Activated naive CD4-positive, alpha-beta T cell (primary cell): ENCODE data around the gene CLCNKA.
A peak's percentile ranks its signal among the peaks of the same experiment; 100 is the strongest.
"Not testable (repeated sequence)": the region's sequence is repeated elsewhere in the genome, so short reads cannot be mapped to it uniquely, and the experiment has no call there.

Source experiments
- DNase-seq, 4 experiments: peaks; one replicate each; lab custom pipeline; 2025; lab: John Stamatoyannopoulos, UW

CLCNKA gene

DNA sequence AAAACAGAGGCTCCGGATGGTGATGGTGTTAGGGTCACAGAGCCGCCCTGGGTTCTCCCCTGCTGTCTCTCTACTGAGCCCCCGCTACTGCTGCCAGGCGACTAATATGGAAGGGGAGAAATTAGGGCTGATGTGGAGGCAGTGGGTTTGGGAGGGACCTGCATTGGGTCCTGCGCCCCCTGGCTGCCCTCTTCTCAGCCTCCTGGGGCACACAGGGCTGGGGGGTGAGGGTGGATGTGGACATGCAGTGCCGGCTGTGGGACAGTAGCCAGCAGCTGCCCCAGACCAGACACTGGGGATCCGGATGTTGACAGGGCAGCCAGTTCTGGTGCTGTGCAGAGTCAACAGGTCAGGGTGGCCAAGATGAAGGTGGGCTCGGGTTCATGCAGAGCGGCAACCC lies 20.3 kb downstream of the CLCNKA start:
- no peak for DNase-seq

DNA sequence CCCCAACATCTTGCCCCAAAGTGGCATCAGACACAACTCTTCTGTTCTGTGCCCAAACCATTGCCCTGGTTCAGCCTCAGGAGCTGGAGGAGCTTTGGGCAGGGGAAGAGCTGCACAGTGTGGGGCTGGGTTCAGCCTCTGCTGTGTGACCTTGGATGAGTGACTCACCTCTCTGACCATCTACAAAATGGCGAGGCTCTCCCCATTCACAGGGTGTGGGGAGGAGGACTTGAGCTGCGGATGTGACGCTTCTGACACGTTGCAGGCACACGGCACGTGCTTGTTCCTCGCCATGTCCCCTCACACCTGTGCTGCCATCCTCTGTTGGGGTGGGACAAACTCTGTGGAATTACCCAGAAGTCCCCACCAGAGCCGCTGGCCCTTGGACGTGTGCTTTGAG lies 20.8 kb downstream of the CLCNKA start:
- not testable (repeated sequence) for DNase-seq

DNA sequence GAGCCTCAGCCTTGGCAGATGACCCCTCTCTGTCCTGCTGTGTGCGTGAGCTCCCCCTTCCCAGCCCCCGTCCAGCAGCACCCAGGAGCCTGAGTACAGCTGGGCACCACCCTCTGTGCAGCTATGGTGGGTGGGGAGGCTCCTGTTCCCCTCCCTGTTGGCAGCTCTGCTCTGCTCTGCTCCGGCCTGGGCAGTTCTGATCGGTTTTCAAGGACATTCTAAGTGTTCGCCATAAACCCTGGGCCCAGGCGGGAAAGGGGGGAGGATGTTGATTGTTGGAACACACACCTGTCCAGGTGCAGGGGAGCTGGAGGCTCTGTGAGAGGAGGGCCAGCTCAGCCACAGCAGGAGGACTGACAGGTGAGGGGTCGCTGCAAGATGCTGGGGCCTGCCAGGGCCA lies 21.7 kb downstream of the CLCNKA start, which contains the start of gene CLCNKB:
TSS of gene CLCNKB (plus strand) at position 262 of the 400 bp plus-strand sequence. CDS start 711 bp downstream, outside the sequence.
- no peak for DNase-seq

DNA sequence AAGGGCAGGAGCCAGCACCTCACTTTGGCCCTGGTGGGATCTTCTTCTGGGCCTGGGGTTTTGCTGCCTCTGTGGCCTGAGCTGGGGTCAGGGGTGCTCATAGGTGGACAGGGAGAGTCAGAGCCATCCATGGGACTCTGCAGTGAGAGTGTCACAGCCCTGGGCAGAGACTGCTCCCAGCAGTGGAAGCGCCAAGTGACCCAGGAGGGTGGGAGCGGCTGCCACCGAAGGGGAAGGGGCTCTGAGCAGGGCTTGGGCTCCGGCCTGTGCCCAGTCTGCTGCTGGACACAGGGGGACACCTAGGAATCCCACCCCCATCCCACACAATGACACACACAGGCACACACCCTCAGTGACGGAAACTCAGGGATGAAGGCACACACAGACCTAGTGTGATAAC lies 22.1 kb downstream of the CLCNKA start:
- no peak for DNase-seq

DNA sequence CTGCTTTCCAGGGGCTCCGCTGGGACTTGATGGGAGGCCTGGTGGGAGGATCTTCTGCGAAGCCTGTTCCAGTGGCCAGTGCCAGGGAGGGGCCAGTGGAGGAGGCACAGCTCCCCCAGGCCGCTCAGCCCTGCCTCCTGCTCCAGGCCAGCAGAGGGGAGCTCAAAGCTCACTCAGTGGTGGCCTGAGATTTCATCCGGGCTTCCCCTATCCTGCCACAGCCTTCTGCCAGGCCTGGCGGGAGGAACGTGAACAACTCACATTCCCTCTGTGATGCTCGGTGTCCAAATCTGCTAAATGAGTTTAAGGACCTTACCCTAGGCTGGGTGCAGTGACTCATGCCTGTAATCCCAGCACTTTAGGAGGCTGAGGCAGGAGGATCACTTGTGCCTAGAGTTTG lies 25.0 kb downstream of the CLCNKA start:
- DNase-seq = no peak

DNA sequence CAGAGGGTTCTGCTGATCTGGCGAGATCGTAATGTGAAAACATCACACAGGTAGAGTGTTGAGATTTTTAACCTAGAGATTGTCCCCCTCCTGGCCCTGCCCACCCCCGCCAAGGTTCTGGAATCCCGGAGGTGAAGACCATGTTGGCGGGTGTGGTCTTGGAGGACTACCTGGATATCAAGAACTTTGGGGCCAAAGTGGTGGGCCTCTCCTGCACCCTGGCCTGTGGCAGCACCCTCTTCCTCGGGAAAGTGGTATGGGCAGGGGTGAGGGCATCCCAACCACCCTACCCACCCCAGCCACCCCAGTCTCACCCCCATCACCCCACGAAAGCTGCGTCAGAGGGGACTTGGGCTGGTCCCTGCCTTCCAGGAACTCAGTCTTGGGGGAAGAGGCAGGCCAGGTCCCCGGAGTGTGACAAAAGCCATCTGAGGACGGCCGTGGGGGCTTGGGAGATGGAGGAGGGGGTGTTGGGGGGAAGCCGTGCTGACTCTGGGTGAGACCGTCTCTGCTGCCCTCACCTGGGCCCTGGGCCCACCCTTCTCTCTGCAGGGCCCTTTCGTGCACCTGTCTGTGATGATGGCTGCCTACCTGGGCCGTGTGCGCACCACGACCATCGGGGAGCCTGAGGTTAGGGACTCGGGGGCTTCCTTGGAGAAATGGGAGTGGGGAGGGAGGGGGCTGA lies 26.1 kb downstream of the CLCNKA start:
- no peak for DNase-seq

DNA sequence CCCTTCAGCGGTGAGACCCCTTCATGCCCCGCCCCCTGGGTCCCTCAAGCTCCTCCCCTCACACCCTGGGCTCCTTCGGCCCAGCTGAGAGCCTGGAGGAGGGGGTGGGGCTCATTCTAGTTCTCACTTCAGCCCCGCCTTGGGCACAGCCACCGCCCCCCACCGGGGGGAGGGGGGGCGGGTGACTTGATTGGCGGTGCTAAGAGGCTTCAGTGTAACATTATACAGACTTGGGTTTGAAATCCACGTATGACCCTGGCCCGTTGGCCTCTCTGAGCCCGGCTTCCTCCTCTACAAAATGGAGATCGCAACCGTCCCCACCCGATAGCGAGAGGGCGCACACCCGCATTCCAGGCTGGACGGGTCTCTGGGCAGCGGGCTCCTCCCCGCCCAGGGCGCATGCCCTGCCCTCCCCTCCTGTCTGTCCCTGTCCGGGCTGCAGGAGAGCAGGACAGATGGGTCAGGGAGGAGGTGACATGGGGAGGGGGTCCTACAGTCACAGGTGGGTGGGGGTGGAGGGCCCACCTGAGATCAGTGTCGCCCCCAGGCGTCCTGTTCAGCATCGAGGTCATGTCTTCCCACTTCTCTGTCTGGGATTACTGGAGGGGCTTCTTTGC lies 26.8 kb downstream of the CLCNKA start:
- DNase-seq = peak in 1 of 4 experiments; percentile 37

DNA sequence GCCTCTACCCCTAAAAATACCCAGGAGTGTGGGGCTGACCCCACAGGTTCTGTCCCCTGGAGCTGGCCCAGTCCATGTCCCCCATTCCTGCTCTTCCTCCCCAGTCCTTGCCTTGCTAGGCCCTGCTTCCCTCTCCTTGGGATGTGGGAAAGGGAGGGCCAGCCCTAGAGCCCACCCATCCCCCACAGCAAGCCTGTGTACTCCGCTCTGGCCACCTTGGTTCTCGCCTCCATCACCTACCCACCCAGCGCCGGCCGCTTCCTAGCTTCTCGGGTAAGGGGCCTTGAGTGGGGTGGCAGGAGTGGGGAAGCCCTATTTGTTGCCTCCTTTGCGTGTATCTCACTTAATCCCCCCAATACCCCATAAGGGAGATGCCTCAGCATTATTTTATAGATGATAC lies 28.5 kb downstream of the CLCNKA start:
- no peak for DNase-seq

DNA sequence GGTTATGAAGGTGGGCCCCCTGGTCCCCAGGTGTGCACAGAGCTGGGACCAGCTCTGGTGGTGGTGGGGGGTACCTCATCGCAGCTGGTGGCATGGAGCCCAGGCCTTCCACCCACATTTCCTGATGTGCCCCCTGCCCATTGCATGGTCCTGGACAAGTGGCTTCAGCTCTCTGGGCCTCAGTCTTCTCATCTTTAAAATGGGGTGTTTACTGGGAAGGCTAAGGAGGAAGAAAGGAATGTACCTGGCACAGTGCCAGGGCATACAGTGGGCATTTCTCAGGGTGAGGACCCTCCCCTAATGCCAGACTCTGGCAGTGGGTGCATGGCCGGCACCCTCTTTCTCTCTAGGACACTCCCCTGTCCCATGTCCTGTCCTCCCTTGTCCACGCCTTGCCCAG lies 29.2 kb downstream of the CLCNKA start:
- DNase-seq = no peak

DNA sequence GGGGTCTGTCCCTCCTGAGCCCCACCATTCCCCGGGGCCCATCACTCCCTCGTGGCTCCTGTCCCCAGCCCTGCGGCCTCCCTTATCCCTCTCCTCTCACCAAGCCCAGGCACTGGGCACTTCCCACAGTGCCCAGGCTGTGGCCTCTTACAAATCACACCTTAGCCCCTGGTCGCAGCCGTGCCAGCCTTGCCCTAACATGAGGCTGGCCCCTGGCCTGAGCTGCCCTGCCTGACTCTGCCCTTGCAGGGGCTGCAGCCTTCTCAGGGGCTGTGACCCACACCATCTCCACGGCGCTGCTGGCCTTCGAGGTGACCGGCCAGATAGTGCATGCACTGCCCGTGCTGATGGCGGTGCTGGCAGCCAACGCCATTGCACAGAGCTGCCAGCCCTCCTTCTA lies 30.1 kb downstream of the CLCNKA start:
- not testable (repeated sequence) for DNase-seq

DNA sequence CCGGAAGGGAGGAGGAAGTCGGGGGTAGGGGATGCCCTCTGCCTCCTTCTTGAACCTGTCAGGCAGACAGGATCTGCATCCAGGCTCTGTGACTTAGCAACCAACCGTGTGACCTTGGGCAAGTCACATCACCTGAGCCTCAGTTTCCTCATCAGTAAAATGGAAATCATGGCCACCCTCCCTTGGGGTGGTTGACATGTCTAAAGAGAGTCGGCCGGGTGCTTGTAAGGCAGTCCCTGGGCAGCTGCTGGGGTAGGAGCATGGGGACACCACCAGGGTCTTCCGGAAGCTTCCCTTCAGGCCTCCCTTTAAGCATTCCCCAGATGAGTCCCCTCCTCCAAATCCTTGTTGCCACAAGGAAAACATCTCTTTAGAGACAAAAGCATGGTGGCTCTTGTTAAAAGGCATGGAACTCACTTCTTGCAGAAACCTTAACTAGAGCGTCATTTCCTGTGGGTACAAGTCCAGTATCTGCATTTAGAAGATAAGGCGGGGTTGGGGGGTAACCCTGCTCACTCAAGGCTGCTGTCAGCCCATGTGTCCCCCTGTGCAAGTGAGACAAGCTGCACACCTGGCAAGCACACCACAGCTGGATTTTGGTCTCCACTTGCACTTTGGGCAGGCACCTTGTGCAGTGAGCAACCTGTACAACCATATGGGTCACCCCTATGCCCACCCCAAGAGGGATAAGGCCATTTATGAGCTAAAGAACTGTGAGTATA lies 32.1 kb downstream of the CLCNKA start:
- DNase-seq = no peak

DNA sequence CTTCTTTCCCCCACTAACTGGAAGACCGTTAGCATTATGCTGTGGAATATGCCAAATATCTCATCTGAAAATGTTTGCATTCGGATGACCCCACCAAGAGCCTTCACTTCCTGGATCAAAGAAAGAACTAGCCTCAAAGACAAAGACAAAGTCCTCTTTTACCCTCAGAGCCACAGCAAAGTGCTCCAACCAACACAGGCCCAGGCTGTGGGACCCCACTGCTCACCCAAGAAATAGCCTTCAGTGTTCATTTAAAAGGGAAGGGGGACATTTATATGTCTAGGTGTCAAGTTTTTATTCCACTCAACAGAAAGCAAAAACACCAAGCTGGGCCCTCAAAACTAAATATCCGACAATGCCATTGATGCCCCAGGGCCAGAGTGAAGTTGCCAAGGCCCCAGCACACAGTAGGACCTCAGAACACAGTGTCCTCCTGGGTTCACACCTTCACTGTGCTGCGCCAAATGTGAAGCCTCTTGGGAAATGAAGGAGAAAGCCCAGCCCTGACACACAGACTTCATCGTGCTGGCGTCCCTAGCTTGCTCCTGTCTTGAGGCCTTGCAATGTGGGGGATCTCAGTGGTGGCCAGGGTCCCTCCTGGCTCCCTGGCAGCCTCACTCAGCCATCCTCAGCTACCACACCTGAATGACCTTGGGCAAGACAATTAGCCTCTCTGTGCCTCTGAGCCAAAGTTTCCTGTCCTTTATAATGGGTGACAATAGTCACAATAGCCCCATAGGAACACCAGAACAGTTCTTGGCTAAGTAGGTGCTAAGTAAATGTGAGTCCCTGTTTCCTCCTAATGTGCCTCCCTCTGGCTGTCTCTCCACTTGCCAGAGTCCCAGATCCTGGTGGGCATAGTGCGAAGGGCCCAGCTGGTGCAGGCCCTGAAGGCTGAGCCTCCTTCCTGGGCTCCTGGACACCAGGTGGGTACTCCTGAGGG lies 33.0 kb downstream of the CLCNKA start:
- DNase-seq = no peak

DNA sequence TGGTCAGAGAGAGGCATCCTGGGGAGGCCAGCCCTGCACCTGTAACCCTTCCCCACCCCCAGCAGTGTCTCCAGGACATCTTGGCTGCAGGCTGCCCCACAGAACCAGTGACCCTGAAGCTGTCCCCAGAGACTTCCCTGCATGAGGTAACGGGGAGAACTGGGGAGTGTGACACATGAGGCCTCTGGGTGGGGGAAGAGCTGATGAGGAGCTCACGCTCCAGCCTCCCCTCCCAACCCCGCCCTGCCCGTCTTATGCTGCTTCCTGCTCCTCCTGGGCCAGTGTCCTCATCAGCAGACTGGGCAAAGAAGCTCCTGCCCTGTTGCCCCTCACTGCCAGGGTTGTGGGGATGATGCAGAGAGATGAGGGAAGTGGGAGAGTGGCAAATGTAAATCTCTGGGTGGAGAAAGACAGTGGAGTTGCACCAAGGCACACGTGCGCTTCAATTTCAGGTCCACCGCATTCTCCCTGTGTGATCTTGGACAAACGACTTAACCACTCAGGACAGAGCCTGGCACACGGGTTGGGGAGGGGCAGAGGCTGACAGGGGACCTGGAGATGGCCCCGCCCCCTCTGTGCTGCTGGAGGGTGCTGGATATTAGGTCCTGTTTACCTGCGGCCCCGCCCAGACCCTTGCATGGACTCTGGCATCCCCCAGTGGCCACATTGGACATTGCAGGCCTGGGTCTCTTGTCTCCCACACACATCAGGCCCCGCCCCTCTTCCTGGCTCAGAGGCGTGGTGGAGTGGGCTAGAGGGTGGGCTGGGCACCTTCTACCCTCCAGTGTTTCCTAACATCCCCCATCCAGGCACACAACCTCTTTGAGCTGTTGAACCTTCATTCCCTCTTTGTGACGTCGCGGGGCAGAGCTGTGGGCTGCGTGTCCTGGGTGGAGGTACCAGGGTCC lies 34.0 kb downstream of the CLCNKA start:
- peak; percentile 23 to 78 (median 54) for DNase-seq

DNA sequence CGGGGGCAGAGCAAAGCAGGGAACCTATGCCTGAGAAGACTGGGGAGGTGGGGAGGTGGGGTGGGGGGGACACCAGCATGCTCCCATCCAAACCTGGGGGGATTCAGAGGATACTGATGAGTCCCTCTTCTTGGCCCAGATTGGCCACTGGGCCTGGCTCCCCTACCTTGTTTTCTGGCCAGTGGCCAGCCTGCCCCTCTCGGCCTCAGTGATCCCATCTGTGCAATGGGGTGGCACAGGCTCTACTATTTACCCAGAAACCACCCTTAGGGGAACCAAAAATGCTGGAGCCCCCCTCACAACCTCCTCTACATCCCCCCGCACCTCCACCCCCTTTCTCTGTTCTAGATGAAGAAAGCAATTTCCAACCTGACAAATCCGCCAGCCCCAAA lies 34.7 kb downstream of the CLCNKA start:
- DNase-seq = not testable (repeated sequence)

DNA sequence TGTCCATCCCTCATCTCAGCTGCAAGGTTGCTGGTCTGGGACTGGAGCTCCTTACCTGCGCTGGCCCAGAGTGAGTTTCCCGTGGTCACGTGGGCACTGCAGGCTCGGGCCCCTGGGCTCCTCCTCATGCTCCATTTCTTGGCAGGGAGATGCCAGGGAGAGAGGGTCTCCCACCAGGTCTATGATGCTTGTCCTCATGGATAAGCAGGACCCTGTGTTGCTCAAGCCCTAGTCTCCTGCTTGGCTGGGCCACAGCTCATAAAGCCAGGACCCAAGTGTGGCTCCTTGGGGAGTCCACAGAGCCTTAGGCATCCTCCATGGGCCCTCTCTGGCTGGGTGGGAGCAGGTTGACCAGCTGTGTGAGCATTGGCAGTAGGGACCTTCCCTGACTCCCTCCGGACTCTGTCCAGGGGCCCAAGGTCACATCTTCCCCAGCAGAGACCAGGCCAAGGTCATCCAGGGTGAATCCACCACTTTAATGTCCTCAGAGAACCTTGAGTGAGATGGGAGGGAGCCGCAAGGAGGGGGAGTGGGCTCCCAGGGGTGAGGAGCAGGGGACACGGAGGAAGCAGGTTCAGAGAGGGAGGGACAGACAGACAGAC lies 35.6 kb downstream of the CLCNKA start:
- not testable (repeated sequence) for DNase-seq

DNA sequence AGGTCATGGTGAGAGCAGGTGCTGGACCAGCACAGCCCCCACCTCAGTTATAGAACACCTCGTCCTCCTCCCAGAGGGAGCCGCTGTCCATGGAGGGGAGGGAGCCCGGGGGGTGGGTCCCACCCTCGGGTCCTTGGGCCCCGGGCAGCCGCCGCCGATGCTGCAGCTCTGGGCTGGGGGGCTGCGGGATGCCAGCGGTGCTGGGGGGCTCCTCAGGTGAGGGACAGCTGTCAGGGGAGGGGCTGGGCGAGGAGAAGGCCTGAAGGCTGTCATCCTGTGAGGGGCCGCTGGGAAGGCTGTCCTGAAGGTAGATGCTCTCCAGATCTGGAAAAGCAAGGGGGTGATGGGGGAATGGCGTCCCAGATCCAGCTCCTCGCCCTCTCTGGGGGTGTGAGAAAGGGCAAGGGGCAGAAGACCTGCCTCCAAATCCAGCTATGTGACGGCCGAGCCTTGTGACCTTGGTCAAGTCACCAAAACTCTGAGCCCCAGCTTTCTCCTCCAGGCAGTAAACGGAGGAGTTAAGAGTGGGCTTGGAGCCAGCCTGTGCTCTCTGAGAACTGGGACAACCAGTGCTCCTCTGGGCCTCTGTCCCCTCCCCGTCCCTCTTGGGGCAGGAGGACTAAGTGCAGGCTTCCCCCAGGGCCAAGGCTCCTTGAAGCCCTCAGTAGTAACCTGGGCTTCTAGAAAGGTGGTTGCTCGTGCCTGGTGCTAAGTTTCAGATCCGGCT lies 36.7 kb downstream of the CLCNKA start:
- DNase-seq = not testable (repeated sequence)

DNA sequence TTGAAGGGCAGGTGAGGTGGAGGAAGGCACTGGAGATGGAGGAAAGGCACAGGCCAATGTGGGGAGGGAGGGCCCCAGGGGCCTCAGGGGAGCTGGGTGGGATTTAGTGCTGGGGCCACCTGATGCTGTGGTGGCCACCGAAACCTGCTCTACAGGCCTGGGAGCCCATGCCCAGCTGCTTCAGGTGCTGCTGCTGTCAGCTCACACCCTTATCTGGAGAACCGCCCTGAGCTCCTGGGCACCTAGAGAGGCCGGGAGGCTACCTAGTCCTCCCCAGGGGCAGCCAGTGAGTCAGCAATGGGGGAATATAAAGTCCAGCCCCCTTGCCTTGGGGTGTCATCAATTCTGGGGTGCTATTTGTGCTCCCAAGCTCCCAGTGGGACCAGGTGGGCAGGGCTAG lies 39.4 kb downstream of the CLCNKA start:
- no peak for DNase-seq

DNA sequence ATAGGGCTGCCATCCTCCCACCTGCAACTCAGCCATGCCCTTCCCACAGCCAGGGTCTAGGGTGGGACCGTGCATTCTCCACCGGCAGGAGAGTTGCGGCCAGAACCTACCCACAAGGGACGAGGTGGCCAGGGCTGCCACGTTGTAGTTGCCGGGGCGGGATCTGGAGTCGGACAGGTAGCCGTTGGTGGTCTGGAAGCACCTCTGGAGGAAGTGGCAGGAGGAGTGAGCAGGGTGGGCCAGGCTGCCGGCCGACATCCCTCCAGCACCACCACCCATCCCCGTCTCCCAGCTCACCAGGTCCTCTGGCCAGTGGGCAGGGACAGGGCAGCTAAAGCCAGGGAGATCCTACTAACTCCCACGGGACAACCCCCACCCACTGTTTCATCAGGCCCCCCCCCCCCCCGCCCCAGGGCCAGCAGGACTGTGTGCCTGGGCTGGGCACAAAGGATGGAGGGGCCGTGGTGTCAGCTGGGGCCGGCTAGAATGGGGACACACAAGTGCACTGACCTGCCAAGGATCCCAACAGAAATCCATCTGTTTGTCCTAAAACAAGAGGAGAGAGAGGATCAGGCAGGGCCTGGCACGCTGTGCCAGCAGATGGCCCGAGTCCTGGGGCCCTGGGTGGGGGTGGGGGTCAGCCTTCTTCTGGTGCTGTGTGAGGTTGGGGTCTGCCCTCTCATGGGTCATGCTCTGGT lies 40.3 kb downstream of the CLCNKA start:
- not testable (repeated sequence) for DNase-seq

DNA sequence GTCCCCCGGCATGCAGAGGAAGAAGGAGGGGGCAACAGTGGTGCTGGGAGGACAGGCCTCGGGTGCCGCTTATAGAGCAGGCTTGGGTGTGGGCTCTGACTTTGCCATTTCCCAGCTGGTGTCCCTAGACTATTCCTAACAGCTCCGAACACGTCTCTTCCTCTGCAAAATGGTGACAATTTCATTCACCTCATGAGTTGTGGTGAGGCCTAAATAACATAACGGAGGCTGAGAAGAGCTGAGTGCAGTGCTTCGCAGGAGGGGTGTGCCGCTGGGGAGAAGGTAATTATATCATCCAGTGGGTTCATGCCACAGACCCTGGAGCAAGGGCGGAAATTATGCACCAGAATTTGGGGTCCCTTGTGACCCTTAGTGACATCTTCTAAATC lies 40.8 kb downstream of the CLCNKA start:
- DNase-seq = not testable (repeated sequence)
